GM06990 (cell line): ENCODE data around the gene VCPKMT.

ENCODE experiments used
- DNase-seq: peaks from one replicate; pipeline ENCODE4 v3.0.0-alpha.2; 2011; ENCODE audit not compliant: insufficient read length; ENCODE audit errors: extremely low read depth
- H3K27me3 ChIP-seq: replicated peaks from 2 replicates; pipeline ENCODE4 v1.6.0; 2011; ENCODE audit warnings: low read length; ENCODE audit not compliant: control insufficient read depth, insufficient read depth
- H3K36me3 ChIP-seq: 2 replicates; pipeline ENCODE4 v1.5.1; 2011; ENCODE audit warnings: low read length; ENCODE audit not compliant: control insufficient read depth, insufficient read depth
- H3K4me3 ChIP-seq: replicated peaks from 2 replicates; pipeline ENCODE4 v1.5.1; 2011; ENCODE audit warnings: low read depth, mild to moderate bottlenecking, control low read depth, low read length
- TF ChIP-seq, protein P1 (sequence below): IDR thresholded peaks from 2 replicates; pipeline ENCODE4 v1.5.1; 2011; ENCODE audit warnings: low read length, control low read depth, mild to moderate bottlenecking, inconsistent platforms; ENCODE audit not compliant: insufficient read depth, poor library complexity, severe bottlenecking

VCPKMT gene

DNA sequence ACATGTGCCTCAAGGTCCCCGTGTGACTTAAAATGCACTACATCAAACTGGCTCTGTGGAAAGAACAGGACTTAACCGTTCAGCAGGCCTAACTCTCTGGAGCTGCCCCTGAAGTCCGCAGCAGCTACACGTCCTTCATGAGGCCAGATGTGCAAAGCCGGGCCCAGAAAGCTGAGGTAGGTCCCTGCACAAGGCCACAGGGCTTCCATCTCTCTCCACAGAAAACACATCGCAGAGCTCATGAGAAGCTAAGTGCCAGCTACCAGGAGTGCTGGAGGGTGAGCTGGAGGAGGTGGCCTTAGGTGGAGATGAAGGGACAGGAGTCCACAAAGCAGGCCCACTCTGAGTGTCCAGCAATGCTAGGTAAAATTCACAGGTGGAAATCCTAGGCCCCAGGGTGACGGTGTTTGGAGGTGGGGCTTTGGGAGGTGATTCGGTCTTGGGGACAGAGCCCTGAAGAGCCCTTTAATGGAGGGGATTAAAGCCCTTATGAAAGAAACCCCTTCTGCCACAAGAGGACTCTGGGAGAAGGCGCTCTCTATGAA lies 52.4 kb downstream of the VCPKMT start:
- TF ChIP-seq, protein P1, sequence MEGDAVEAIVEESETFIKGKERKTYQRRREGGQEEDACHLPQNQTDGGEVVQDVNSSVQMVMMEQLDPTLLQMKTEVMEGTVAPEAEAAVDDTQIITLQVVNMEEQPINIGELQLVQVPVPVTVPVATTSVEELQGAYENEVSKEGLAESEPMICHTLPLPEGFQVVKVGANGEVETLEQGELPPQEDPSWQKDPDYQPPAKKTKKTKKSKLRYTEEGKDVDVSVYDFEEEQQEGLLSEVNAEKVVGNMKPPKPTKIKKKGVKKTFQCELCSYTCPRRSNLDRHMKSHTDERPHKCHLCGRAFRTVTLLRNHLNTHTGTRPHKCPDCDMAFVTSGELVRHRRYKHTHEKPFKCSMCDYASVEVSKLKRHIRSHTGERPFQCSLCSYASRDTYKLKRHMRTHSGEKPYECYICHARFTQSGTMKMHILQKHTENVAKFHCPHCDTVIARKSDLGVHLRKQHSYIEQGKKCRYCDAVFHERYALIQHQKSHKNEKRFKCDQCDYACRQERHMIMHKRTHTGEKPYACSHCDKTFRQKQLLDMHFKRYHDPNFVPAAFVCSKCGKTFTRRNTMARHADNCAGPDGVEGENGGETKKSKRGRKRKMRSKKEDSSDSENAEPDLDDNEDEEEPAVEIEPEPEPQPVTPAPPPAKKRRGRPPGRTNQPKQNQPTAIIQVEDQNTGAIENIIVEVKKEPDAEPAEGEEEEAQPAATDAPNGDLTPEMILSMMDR, result no peak
- Histone ChIP-seq H3K36me3 (no peaks in the 10 kb centered on the region), H3K4me3 (no peak overlapping the region), H3K27me3 (no peaks in the 10 kb centered on the region)
- no peak for DNase-seq

GRCh38 chr14:50062438-50063085 lies 53.8 kb downstream of the VCPKMT start:
- DNase-seq, result no peak
- Histone ChIP-seq H3K36me3 (no peaks in the 10 kb centered on the region), H3K27me3 (no peaks in the 10 kb centered on the region), H3K4me3 (peak overlapping the region; percentile 58)
- TF ChIP-seq, protein P1, result peak; percentile 24

GRCh38 chr14:50061664-50062437 lies 54.5 kb downstream of the VCPKMT start:
- H3K36me3 ChIP-seq, result no peaks in the 10 kb centered on the region
- H3K4me3 ChIP-seq, result peak overlapping the region; percentile 58
- TF ChIP-seq, protein P1, result no peak
- DNase-seq, result peak; percentile 80
- no peaks in the 10 kb centered on the region for H3K27me3 ChIP-seq

DNA sequence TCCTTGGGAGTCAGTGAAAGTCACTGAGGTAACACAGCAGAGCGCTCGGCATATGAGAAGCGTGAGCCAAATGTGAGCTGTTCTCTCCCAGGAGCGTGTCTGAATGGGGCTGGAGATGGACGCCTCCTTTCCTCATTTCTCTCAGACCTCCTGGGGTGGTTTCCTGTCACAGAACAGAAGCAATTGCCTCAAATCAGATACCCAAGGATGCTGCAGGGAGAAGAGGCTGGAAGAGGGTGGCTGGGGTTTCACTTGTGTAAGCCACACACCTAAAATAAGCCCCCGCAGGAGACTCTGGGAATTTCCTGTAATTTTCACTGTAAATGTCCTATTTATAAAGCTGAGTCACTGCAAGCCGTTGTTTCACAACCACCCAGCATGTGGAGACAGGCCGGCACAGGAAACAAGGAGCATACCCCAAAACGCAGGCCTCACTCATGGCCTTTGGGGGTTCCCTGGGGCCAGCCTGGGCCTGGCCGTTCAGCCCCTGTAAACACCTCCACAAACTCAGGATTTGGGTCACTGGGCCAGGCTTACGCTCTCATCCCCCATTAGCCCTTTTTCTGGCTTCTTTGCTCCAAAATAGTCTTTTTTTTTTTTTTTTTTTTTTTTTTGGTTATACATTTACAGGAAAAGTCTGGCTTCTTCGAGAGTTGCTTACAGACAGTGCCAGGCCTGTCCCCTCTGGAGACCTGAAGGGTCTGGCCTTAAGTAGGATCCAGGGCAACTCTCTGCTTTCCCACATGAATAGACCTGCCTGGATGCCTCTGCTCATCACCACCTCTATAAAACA lies 55.3 kb downstream of the VCPKMT start:
- no peak overlapping the region for H3K4me3 ChIP-seq
- DNase-seq, result peak; percentile 69

More for the DNA sequence above, 55.3 kb downstream of the VCPKMT start:
- Histone ChIP-seq H3K36me3 (no peaks in the 10 kb centered on the region), H3K27me3 (no peaks in the 10 kb centered on the region)
- TF ChIP-seq, protein P1, result no peak
